GM21576 (cell line): ENCODE results near the gene ABCD2.
"Not testable (repeated sequence)": the region's sequence is repeated elsewhere in the genome, so short reads cannot be mapped to it uniquely, and the experiment has no call there.

Source experiments
- ATAC-seq: cut with Tn5 transposase; IDR thresholded peaks from one replicate; pipeline ENCODE4 v1.9.1; 2021; ENCODE audit warnings: mild to moderate bottlenecking, moderate library complexity; ENCODE audit not compliant: unreplicated experiment

ABCD2 gene

DNA sequence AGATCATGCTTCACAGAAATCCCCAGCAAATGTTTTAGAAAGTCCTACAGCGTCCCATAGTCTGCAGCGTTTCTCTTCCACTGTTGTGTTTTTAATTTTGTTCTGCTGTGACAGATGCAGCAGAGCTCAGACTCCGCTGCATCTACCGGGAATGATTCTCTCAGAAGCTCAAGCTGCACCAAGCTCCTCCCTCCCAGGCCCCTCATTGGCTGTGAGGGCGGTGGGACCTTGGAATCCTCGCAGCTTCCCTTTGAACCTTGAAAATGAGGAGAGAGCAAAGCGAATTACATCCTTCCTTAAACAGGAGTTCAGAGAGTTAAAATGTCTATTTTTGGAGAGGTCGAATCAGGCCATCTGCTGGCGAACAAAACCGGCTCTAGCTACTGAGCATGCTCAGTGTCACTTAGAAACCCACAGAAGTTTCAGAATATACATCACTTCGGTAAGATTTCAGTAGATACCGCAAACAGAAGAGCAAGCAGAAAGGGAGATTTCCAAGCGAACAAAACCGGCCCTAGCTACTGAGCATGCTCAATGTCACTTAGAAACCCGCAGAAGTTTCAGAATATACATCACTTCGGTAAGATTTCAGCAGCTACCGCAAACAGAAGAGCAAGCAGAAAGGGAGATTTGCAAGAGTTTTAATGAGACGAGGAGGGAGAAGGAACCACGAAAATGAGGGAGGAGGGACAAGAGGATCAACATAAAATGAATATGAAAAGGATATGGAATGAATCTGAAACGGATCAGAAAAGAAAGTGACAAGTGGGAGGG is at the start of gene ABCD2:
TSS of gene ABCD2 (minus strand) at position 144 of the 774 bp plus-strand sequence. CDS start 188 bp downstream, outside the sequence.
- peak; percentile 70 for ATAC-seq

DNA sequence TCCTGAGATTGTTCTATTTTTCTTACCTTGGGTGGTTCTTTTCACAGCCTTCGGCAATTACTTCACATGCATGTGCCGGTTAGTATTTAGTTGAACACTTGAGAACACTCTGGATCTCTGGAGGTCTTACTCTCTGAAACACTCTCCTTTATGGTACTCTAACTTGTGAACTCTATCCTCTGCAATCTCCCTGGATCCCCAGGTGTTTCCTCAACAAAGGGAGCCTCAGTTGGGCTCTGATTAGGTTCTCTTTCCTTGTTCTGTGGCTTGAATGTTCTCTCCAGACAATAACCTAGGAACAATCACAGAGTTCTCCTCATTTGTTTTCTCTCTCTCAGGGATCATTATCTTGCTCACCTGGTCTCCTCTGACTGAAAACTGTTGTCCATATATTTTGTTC is 40.5 kb upstream of the ABCD2 start:
- no peak for ATAC-seq

DNA sequence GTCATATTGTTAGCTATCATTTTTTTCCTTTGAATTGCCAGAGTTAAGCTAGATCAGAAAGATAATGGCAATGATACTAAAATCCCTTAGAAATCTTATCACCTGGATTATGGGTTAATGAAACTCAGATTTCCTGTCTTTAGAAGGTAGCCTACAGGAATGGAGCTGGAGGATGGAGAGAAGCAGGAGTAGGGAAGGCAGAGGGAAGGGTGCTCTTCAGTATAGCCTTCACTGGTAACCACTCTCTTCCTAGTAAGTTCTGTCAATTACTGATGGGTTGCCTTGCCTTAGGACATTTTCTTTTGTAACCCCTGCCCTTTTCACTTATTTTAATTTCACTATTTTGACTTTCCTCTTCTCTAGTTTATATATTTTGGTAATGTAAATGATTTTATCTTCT is 27.8 kb upstream of the ABCD2 start:
- no peak for ATAC-seq

DNA sequence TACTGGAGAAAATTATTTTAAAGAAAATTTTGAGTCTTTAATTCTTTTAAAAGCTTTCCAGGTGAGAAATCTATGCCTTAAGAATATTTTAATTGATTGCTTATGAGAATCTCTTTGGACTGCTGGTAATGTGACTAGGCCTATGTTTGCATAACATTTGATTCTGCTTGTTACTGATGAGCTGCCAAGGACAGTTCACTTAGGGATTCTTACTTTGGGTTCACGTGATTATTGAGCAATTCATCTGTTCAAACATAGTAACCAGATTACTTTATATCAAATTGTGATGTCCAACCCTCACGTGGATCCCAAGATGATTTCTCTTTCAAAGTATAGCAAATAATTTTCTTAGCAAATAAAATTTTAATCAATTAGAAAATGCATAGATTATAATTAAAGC is 27.4 kb upstream of the ABCD2 start:
- no peak for ATAC-seq

DNA sequence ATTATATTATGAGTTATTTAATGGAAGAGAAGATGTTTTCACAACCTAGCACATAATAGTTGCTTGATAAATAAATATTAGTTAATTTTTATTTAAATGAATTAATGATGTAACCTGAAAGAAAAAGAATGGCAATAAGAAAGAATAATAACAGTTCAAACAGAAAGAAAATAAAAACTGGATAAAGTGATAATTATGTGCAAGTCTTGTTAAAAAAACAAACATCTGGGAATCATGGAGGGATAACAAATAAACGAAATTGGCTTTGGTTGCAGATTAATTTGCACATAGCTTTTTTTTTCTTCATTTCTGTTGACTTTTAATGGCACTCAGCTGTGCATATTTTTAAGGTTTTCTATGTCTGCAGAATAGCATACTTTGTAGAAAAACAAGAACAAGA is 23.4 kb upstream of the ABCD2 start:
- ATAC-seq: no peak

DNA sequence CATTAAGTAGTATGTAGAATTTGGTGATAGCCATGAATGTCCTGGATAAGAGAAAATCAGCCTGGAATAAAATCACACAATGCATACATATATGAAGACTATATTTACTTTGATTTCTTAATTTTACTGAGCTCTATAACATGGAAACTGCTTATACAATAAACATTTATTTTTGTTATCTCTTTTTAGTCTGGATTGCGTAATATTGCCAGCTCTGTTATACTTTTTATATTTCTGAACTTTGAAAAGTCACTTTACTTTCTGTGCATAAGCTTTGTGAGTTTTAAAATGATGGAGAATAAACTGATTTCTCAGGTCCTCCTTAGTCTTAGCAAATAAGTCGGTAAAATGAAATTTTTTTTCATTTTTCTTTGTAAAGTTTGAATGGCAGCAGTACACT is 19.2 kb upstream of the ABCD2 start:
- no peak for ATAC-seq

DNA sequence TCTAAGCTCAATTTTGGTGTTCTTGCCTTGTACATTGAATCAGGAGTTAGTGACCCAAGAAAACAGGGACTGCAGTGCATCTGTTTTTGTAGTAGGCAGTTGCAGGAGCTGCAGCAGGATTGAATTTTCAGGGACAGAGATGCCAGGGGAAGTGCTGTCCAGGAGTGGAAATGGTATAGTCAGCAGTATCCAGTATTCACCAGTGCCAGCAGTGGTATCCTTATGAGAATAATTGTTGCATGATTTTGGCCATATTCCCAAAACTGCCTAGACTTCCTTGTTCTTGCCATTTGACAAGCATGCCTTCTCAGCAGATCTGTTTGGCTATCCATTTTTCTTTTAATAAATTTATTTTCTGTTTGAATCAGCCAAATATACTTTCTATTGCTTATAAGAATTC is 18.6 kb upstream of the ABCD2 start:
- ATAC-seq: no peak

DNA sequence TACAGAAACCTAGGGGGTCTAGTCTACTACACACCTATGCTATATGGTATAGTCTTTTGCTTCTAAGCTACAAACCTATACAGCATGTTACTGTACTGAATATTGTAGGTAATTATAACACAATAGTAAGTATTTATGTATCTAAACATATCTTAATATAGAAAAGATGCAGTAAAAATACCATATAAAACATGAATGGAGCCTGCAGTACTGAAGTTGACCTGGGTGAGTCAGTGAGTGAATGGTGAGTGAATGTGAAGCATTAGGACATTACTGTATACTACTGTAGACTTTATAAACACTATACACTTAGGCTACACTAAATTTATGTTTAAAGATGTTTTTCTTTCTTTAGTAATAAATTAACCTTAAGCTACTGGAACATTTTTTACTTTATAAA is 13.1 kb upstream of the ABCD2 start:
- no peak for ATAC-seq

DNA sequence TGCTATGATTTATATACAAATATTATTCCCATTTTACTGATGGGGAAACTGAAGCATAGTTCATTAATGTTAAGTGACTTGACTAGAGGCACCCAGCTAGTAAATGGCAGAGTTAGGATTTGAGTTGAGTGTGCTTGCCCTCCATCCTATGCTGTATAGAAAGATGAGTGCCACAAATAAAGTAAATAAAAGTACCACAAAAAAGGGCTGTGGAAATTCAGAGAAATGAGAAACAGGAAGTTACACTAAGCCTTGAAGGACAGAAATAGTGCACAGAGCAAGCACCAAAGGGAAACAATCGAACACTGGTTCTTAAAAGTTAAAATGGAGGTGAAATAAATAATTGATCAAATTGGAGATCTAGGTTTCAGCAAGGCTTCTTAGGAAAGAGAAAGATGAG is 9.2 kb upstream of the ABCD2 start:
- ATAC-seq: peak; percentile 41

DNA sequence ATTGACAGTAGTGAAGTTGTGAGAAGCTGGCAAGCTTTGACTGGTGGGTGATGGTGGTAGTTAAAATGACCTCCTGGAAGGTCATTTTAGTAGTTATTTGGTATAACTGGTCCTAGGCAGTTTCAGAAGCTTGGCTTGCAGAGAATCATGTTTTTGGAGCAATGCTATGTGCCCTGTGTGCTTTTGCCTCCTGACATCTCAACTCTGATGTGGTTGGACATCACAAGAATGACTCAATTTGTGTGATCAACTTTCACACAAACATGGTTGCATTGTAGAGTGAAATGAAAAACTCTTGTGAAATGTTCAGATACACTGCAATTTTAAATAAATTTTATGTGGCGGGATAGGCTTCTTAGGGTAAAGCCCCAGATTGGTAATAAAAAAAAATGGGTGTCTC is 8.3 kb upstream of the ABCD2 start:
- ATAC-seq: no peak

DNA sequence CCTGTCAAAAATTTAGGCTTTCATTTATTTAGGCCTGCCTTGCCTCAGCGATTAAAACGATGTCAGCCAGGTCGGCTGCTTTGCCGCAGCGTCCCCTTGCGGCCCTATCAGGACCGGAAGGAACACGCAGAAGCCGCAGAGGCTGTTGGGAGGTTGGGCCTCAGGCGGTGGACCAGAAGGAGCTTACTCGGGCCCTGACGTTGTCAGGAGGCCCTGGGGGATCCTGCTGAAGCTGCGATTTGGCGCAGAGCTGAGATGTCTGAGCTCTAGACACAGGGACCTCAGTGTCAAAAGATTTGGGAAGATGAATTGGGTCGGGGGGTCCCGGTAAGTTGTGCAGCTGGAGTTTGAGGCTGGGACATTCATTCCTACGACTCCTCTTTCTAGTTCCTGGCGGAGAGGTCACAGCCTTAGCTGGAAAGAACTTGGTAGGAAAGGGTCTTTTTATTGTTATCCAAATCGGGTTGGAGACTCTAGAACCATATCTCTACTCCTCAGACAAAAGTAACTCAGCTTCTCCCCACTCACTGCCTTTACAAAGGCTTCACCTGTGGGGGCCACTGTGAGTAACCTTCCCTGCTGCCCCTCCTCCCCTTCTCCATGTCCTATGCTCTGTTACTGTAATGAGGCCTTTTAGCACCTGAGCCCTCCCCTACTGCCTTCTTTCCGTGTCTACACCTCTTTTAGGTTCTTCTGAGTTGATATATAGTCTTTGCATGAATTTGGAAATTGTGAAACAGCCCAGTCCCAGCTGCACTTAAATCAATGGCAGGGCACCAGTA is 6.6 kb upstream of the ABCD2 start:
- ATAC-seq: no peak

DNA sequence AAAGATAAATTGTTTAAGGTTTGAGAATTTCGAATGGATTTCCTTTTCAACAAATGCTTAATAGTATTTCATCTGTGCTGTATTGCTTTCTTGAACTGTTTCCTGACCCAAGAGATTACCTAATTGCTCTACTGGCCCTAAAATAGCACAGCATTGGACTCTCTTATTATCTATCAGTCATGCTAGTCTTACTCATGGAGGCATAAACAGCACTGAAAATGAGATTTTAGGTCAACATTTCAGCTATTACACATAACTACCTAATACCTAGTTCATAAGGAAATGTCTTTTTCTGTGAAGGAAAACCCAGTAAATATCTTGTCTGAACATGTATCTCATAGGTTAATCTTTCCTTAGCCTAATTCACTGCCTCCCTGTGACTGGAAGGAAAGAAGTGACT is 4.3 kb upstream of the ABCD2 start:
- no peak for ATAC-seq

DNA sequence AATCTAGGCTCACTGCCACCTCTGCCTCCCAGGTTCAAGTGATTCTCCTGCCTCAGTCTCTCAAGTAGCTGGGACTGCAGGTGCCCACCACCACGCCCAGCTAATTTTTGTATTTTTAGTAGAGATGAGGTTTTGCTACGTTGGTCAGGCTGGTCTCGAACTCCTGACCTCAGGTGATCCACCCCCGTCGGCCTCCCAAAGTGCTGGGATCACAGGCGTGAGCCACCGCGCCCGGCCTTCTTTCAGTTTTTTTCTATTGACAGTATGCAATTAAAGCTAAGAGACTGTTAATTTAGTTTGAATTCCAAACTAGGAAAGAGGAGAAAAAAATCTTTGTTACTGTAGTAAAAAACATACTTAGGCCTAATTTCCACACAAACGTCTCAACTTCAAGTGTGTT is 3.6 kb upstream of the ABCD2 start:
- not testable (repeated sequence) for ATAC-seq

DNA sequence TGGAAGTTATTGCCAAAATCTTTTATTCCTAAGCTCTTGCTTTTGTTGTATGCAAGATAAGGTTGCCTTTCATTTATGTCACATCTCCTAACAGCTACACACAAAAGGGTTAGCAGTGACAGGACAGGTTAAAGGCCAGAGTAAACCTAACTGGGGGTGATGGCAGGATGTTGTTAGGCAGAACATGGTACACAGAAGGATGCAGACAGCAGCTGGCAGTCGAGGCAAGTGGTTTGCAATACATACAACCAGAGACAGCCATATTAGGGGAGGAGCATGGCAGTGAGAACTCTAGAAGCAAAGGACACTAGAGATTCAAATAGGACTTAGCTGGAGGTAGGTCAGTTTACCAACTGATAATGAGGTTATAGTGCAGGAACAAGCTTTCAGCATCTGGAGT is 2.7 kb upstream of the ABCD2 start:
- no peak for ATAC-seq

DNA sequence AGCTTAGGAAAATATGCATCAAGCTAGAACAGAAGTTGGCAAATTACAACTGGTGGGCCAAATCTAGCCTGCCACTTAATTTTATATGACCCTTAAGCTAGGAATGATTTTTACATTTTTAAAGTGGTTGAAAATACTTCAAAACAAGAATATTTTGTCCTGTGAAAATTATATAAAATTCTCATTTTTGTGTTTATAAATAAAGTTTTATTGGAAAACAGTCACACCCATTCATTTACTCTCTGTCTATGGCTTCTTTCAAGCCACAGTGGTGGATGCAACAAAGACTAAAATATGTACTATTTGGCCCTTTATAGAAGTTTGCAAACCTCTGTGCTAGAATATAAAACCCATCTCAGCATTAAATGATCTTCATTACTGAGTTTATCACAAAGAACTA is 2.1 kb upstream of the ABCD2 start:
- ATAC-seq: no peak

DNA sequence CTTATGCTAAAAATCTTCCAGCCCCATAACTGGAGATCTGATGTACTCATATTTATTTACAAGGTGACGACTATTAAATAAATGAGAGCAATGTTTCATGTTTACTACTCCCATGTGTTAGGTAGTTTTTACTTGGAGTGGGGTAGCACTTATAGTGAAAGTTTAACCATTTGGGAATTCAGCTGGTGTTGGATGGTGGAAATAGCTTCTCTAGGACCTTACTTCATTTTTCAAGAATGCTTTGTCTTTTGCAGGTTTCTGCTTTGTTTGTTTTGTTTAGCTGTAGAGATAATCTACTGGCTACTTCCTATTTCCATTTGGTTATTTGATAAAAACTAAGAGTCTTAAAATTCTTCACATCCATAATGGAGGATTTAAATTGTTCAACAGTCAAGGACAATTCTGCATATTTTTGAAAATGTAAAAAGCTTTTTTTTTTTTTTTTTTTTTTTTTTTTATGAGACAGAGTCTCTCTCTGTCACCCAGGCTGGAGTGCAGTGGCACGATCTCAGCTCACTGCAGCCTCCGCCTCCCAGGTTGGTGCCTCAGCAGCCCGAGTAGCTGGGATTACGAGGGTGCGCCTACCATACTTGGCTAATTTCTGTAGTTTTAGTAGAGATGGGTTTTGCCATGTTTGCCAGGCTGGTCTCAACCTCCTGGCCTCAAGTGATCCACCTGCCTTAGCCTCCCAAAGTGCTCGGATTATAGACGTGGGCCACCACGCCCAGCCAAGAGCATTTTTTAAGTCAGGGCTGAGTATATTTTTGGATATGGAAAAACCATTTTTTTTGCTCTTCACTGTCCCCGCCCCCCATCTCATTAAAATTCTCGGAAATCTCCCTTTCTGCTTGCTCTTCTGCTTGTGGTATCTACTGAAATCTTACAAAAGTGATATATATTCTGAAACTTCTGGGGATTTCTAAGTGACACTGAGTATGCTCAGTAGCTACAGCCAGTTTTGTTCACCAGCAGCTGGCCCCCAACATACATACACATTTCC is 1.4 kb upstream of the ABCD2 start:
- ATAC-seq: peak; percentile 37

DNA sequence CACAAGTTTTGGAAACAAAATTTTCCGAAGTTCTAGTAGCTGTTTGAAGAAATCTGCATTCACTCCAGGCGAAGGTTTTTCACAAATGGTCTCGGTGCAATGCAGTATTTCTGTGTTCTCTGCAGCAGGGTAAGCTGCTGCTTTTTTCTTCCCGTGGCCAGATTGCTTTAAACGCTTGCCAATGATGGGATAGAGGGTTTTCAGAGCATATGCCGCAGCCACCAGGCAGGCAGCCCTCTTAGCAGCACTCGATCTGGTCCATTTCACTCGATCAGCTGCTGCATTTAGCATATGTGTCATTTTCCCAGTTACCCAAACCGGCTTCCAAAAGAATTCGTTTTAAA is 315 bp downstream of the ABCD2 start:
- peak; percentile 13 for ATAC-seq

DNA sequence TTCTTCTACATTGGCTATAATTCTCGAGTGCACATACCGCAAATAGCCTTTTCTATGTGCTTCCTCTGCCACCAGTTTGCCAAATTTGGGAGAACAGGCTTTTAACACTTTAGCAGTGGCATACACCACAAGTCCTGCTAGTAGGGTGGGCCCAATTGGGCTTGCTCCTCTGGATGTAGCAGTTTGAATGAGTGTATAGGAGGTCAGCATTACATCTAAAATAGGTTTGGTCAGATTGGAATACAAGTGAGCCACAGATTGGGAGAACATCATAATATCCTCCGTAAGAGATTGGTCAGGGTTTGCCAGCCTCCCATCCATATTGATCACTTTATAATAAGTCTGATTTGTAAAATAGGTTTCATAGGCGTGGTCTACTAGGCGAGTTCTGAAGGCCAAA is 902 bp downstream of the ABCD2 start:
- ATAC-seq: no peak

DNA sequence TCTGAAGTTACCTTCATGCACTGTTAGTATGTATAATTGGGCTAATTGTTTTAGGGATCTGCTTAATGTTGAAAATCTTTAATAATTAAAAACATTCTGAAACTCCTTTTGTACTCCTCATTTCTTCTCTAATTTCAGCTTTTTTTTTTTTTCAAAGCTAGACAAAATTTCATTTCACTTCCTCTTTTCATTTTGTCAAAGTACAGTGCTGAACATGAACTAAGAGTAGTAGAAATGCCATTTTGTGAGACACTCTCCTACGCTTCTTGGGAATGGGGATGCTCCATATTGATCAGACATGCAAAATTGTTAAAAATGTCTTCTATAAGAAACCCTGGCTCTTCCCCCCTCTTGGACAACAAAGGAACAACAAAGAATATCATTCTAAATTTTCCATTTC is 1.7 kb downstream of the ABCD2 start:
- peak; percentile 13 for ATAC-seq

DNA sequence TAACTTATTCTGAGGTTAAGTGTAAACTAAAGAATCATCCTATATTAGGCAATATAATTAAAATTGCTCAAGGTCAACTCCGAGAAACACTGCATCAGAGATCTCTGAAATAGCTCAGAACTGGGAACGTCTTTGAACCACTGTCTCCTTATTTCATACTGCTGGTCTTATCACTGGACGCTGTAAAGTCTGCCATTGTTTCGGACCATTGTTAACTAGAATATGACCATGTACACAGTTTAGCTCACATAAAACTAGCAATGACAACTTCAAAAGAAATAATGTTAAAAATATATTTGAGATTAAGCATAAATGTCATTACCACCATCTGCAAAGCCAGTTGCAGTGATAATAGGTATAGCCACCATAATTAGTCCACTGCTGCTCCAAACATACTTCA is 2.9 kb downstream of the ABCD2 start:
- no peak for ATAC-seq

DNA sequence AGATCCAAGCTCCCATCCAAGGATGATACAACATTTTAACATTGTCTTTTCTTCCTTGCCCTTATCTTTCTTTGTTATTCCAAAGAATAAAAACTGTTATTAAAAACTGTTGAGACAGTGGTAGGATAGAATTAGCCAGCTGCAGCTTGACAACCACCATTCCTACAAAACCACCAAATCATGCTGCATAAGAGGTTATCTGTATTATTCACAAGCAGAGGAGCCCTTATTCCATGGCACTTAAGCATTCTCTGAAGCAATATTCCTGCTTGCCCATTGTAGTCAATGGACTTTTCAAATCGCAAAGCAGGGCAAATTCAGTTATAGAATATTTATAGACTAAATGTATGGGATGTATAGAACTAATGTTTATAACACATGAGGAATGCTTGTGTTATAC is 3.4 kb downstream of the ABCD2 start:
- ATAC-seq: no peak
